Panc1 (cell line): ENCODE results near the gene VWA8. TPM values are rescaled to one million over a fixed set of nuclear protein-coding genes. Genes with fewer than 3 reads are reported as not detected.

ENCODE experiments used
- ATAC-seq: fragments of 200-7000 bp; cut with Tn5 transposase; 2 replicates; pipeline ENCODE4 v1.9.1; 2020; ENCODE audit warnings: mild to moderate bottlenecking, moderate library complexity
- BruUV-seq: library from RNA; stranded (reverse); fragments of 400-500 nt; replicated peaks from 2 replicates; lab custom pipeline; 2021; lab: Mats Ljungman, UMichigan
- CTCF ChIA-PET: fragments of 300-600 bp; sonication (Branson Sonifier 250); formaldehyde crosslinking; loops from one replicate; lab custom pipeline; 2022; ENCODE audit warnings: antibody characterized with exemption; lab: Charles Lee
- POLR2A ChIA-PET: fragments of 300-600 bp; sonication (Branson Sonifier 250); formaldehyde crosslinking; loops from one replicate; lab custom pipeline; 2022; ENCODE audit warnings: antibody characterized with exemption; lab: Charles Lee
- DNase-seq: peaks from one replicate; pipeline ENCODE4 v3.0.0-alpha.2; 2010; ENCODE audit warnings: low read depth, low spot score
- H3K27ac ChIP-seq: 2 replicates; pipeline ENCODE4 v1.5.1; 2011; ENCODE audit warnings: mild to moderate bottlenecking, low read length, inconsistent platforms
- H3K27me3 ChIP-seq: fragments of 200-500 bp; sonication (Bioruptor generic); 2 replicates; pipeline ENCODE4 v1.6.0; 2014; ENCODE audit warnings: low read length, inconsistent platforms; ENCODE audit not compliant: control insufficient read depth, insufficient read depth
- H3K36me3 ChIP-seq: fragments of 200-500 bp; sonication (Bioruptor generic); 2 replicates; pipeline ENCODE4 v1.5.1; 2014; ENCODE audit warnings: inconsistent platforms, mild to moderate bottlenecking, low read length, moderate library complexity; ENCODE audit not compliant: control insufficient read depth, insufficient read depth
- H3K4me1 ChIP-seq: 2 replicates; pipeline ENCODE4 v1.5.1; 2011; ENCODE audit warnings: inconsistent platforms, mild to moderate bottlenecking, low read length, moderate library complexity; ENCODE audit not compliant: control insufficient read depth, insufficient read depth
- H3K4me3 ChIP-seq, 2 experiments: 2 replicates each; pipeline ENCODE4 v1.5.1; 2011 to 2012; ENCODE audit warnings: low read depth in 2 of 2, low read length in 2 of 2, mild to moderate bottlenecking in 2 of 2, inconsistent platforms in 1 of 2, moderate library complexity in 1 of 2
- H3K9me3 ChIP-seq: fragments of 200-500 bp; sonication (Bioruptor generic); 2 replicates; pipeline ENCODE4 v1.5.1; 2014; ENCODE audit warnings: low read depth, mild to moderate bottlenecking, inconsistent platforms, low read length, moderate library complexity; ENCODE audit not compliant: control insufficient read depth, insufficient read depth
- POLR2AphosphoS5 ChIP-seq: IDR thresholded peaks from 2 replicates; pipeline ENCODE4 v1.6.1; 2012; ENCODE audit warnings: mild to moderate bottlenecking, low read depth, low read length, moderate library complexity
- SIN3A ChIP-seq: IDR thresholded peaks from 2 replicates; pipeline ENCODE4 v1.6.1; 2012; ENCODE audit warnings: low read depth, mild to moderate bottlenecking, low read length, moderate library complexity, borderline replicate concordance; ENCODE audit not compliant: insufficient read depth
- TCF7L2 ChIP-seq: IDR thresholded peaks from 2 replicates; pipeline ENCODE4 v1.6.1; 2011; ENCODE audit warnings: mild to moderate bottlenecking, low read depth, low read length, inconsistent platforms
- in situ Hi-C: cut with HindIII; loops from 2 replicates; pipeline ENCODE4 v1.10.0; 2016; ENCODE audit warnings: low sequenced_read_pairs, low pct_unique_long_range_greater_than_20kb
- intact Hi-C: fragments of 100-400 bp; cut with micrococcal nuclease; formaldehyde crosslinking; loops from one replicate; pipeline ENCODE4 v1.10.0; 2022; ENCODE audit not compliant: unreplicated experiment
- total RNA-seq: library from RNA; stranded (reverse); gene quantifications from one replicate; pipeline ENCODE4 v1.2.1, GENCODE V29; 2021; ENCODE audit not compliant: unreplicated experiment
- TF ChIP-seq, protein P1 (sequence below): fragments of 450-650 bp; IDR thresholded peaks from 2 replicates; pipeline ENCODE4 v1.5.1; 2017; ENCODE audit warnings: mild to moderate bottlenecking
- TF ChIP-seq, protein P2 (sequence below), 2 experiments: IDR thresholded peaks; 2 replicates each; pipeline ENCODE4 v1.6.1; 2011 to 2012; ENCODE audit warnings: low read depth in 2 of 2, control low read depth in 1 of 2, low read length in 1 of 2, mild to moderate bottlenecking in 1 of 2, moderate library complexity in 1 of 2; ENCODE audit not compliant: insufficient read depth in 1 of 2

VWA8 gene
- total RNA-seq, 1 experiment from 2014 or later, result 11.2 TPM

DNA sequence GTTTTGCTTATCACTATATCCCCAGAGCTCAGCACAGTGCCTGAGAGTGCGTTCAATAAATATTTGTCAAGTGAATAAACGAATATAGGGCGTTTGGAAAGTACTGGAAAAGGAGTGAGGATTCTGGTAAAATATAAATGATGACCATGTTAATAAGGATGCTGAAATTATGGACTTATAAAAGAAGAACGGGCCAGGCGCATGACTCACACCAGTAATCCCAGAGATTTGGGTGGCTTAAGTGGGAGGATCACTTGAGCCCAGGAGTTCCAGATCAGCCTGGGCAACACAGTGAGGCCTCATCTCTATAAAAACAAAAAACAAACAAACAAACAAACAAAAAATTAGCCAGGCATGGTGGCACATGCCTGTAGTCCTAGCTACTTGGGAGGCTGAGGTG lies 198.1 kb downstream of the VWA8 start:
- intact Hi-C loops, result no loop called here
- Histone ChIP-seq H3K9me3 (no peaks in the 10 kb centered on the region), H3K27ac (no peak overlapping the region), H3K4me3 (no peak overlapping the region), H3K27me3 (no peaks in the 10 kb centered on the region), H3K4me1 (no peaks in the 10 kb centered on the region), H3K36me3 (peaks cover 2% of the 10 kb centered on the region; the same call in 1 of the 2 replicates)
- CTCF ChIA-PET, result no interaction called here
- POLR2A ChIA-PET, result no interaction called here
- DNase-seq (no peak), ATAC-seq (no peak)
- TF ChIP-seq SIN3A (no peak), POLR2AphosphoS5 (no peak), TCF7L2 (no peak)
- TF ChIP-seq, protein P1, sequence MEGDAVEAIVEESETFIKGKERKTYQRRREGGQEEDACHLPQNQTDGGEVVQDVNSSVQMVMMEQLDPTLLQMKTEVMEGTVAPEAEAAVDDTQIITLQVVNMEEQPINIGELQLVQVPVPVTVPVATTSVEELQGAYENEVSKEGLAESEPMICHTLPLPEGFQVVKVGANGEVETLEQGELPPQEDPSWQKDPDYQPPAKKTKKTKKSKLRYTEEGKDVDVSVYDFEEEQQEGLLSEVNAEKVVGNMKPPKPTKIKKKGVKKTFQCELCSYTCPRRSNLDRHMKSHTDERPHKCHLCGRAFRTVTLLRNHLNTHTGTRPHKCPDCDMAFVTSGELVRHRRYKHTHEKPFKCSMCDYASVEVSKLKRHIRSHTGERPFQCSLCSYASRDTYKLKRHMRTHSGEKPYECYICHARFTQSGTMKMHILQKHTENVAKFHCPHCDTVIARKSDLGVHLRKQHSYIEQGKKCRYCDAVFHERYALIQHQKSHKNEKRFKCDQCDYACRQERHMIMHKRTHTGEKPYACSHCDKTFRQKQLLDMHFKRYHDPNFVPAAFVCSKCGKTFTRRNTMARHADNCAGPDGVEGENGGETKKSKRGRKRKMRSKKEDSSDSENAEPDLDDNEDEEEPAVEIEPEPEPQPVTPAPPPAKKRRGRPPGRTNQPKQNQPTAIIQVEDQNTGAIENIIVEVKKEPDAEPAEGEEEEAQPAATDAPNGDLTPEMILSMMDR, result no peak
- TF ChIP-seq, protein P2, sequence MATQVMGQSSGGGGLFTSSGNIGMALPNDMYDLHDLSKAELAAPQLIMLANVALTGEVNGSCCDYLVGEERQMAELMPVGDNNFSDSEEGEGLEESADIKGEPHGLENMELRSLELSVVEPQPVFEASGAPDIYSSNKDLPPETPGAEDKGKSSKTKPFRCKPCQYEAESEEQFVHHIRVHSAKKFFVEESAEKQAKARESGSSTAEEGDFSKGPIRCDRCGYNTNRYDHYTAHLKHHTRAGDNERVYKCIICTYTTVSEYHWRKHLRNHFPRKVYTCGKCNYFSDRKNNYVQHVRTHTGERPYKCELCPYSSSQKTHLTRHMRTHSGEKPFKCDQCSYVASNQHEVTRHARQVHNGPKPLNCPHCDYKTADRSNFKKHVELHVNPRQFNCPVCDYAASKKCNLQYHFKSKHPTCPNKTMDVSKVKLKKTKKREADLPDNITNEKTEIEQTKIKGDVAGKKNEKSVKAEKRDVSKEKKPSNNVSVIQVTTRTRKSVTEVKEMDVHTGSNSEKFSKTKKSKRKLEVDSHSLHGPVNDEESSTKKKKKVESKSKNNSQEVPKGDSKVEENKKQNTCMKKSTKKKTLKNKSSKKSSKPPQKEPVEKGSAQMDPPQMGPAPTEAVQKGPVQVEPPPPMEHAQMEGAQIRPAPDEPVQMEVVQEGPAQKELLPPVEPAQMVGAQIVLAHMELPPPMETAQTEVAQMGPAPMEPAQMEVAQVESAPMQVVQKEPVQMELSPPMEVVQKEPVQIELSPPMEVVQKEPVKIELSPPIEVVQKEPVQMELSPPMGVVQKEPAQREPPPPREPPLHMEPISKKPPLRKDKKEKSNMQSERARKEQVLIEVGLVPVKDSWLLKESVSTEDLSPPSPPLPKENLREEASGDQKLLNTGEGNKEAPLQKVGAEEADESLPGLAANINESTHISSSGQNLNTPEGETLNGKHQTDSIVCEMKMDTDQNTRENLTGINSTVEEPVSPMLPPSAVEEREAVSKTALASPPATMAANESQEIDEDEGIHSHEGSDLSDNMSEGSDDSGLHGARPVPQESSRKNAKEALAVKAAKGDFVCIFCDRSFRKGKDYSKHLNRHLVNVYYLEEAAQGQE (IDR thresholded peaks at IDR 0.05; ENCODE audit: insufficient read depth in 1 of 2, low read depth in 2 of 2, low read length in 1 of 2), result no peak
- in situ Hi-C loops, result no loop called here
- BruUV-seq, result no TSS peak

DNA sequence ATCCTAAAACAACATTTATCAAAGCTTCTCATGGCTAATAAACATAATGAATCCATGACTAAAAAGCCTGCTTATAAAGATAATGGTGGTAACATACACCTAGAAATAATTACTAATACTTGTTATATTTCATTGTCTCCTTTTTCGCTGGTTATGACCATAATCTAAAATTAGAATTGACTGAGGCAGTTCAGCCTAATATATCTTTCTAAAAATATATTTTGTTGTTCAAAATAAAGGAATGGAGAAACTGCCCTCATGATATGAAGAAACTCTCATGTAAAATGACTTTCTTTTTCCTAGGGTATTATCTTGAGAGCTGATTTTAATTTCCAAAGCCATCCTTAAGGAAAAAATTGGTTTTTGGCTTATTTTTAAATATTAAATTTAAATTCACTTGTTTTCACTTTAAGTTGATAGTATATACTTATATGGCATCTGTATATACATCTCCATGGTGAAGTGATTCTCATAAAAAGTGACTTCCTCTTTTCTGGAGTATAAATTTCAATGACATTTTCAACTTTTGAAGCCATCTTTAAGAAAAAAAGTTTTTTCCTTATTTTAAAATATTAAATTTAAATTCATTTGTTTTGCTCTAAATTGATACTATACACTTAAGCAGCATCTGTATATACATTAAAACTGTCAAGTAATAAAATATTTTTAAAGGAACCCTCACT lies 204.6 kb downstream of the VWA8 start:
- Histone ChIP-seq H3K27me3 (no peaks in the 10 kb centered on the region), H3K36me3 (peaks cover 2% of the 10 kb centered on the region; the same call in 1 of the 2 replicates), H3K4me1 (no peaks in the 10 kb centered on the region), H3K9me3 (no peaks in the 10 kb centered on the region), H3K27ac (no peak overlapping the region), H3K4me3 (no peak overlapping the region)
- intact Hi-C loops, result no loop called here
- ATAC-seq (no peak), DNase-seq (no peak)
- ChIA-PET CTCF (no interaction called here), POLR2A (no interaction called here)
- no TSS peak for BruUV-seq
- in situ Hi-C loops, result no loop called here
- TF ChIP-seq TCF7L2 (no peak), SIN3A (no peak), POLR2AphosphoS5 (no peak)
- TF ChIP-seq, protein P2 (IDR thresholded peaks at IDR 0.05; ENCODE audit: insufficient read depth in 1 of 2, low read depth in 2 of 2, low read length in 1 of 2), result no peak
- TF ChIP-seq, protein P1, result no peak
